Measurements from ENCODE around the gene ATAD2B. TPM values are rescaled to one million over a fixed set of nuclear protein-coding genes. Genes with fewer than 3 reads are reported as not detected.

ATAD2B gene
- total and polyA plus RNA-seq, 2 of the 8 experiments (the other 6 are each of a cell fraction or from before 2014, with no cell fraction given) = 3.4 to 16.1 TPM

GRCh38 chr2:23698721-23699579, 228.0 kb downstream of the ATAD2B start:
- ChIA-PET CTCF (ENCODE audit: partially characterized antibody) (interaction anchor here (1.1 to 1.2 kb wide), 4 partner anchors 8 to 76 kb away, joined by 3 to 5 read pairs (median 3); no protein-coding TSS in a partner anchor), POLR2A (ENCODE audit: partially characterized antibody) (interaction anchor here (0.6 to 0.9 kb wide), 2 partner anchors 8 to 53 kb away, joined by 4 read pairs; no protein-coding TSS in a partner anchor)
- H4K5ac ChIP-seq (ENCODE audit: insufficient read length, low read depth, low read length) = no peak overlapping the region
- no peak overlapping the region for H2BK15ac ChIP-seq (ENCODE audit: low read length)
- no peak overlapping the region for H3K4me2 ChIP-seq (ENCODE audit: insufficient read depth in 1 of 2, low read depth in 2 of 2, low read length in 2 of 2)
- peaks cover 0 to 2% of the 10 kb centered on the region in 2 experiments for H4K20me1 ChIP-seq (replicated peaks in 1 of 2; ENCODE audit: control insufficient read depth in 1 of 2, insufficient read depth in 2 of 2, low read length in 2 of 2)
- peaks cover 0 to 13% (median 4%) of the 10 kb centered on the region in 4 experiments; a peak in 5 of 7 replicates for H3K4me1 ChIP-seq (replicated peaks in 1 of 4; ENCODE audit: control insufficient read depth in 3 of 4, insufficient read depth in 4 of 4, low read length in 3 of 4)
- no peaks in the 10 kb centered on the region for H3K23me2 ChIP-seq (ENCODE audit: low read depth, low read length)
- H3K56ac ChIP-seq (replicated peaks; ENCODE audit: insufficient read length, low read depth, low read length) = no peak overlapping the region
- DNase-seq (ENCODE audit: low read depth in 1 of 2, low spot score in 2 of 2) = no peak
- no peaks in the 10 kb centered on the region for H3K36me3 ChIP-seq (ENCODE audit: control insufficient read depth in 2 of 4, insufficient read depth in 4 of 4, low read length in 3 of 4)
- no peaks in the 10 kb centered on the region; the same call in 1 of the 2 replicates for H3K79me1 ChIP-seq (ENCODE audit: low read depth, low read length)
- FAIRE-seq = no peak
- H3K79me2 ChIP-seq (ENCODE audit: control insufficient read depth in 1 of 2, insufficient read depth in 2 of 2, low read length in 2 of 2) = no peaks in the 10 kb centered on the region
- no peak overlapping the region for H2BK20ac ChIP-seq (ENCODE audit: low read length)
- H2BK5ac ChIP-seq (ENCODE audit: low read depth, low read length) = no peak overlapping the region
- H2BK120ac ChIP-seq (replicated peaks; ENCODE audit: low read depth, low read length) = no peak overlapping the region
- no peak overlapping the region for H2BK12ac ChIP-seq (ENCODE audit: low read depth, low read length)
- no peak overlapping the region for H4K91ac ChIP-seq (replicated peaks; ENCODE audit: insufficient read length, low read length)
- H3K14ac ChIP-seq (ENCODE audit: insufficient read length) = no peak overlapping the region
- no peak overlapping the region for H3K4ac ChIP-seq (replicated peaks; ENCODE audit: insufficient read length, low read depth, low read length)
- H3K27me3 ChIP-seq (replicated peaks in 1 of 4; ENCODE audit: control insufficient read depth in 3 of 4, extremely low read depth in 1 of 4, insufficient read depth in 3 of 4, low read length in 3 of 4) = no peaks in the 10 kb centered on the region
- no peak overlapping the region; the same call in 1 of the 2 replicates for H4K8ac ChIP-seq (ENCODE audit: extremely low read depth, insufficient read depth, low read length)
- H3K4me3 ChIP-seq (ENCODE audit: extremely low read depth in 1 of 4, insufficient read depth in 2 of 4, low read depth in 3 of 4, low read length in 4 of 4) = no peak overlapping the region
- H3K9ac ChIP-seq (replicated peaks in 1 of 4; ENCODE audit: extremely low read depth in 1 of 4, low read depth in 3 of 4, low read length in 3 of 4) = no peak overlapping the region
- no peak overlapping the region for H3K27ac ChIP-seq (ENCODE audit: low read depth, low read length)
- H3K23ac ChIP-seq (ENCODE audit: insufficient read length) = no peak overlapping the region
- 82% methylated on average over 17 of the region's 17 CpGs; no CpG with 5 or more reads in 1 of the 2 experiments for WGBS, 2 experiments (ENCODE audit: extremely low coverage in 1 of 2, insufficient coverage in 1 of 2, insufficient read length in 1 of 2, insufficient replicate concordance in 2 of 2, low coverage in 1 of 2, low lambda C conversion rate in 2 of 2, missing lambda C conversion rate in 1 of 2)
- H2AK5ac ChIP-seq (ENCODE audit: low read depth, low read length) = no peak overlapping the region
- H2AFZ ChIP-seq (ENCODE audit: low read length) = no peak overlapping the region
- H3K18ac ChIP-seq (ENCODE audit: extremely low read depth, low read length) = no peak overlapping the region
- 0 out of 4 replicates have a peak, but pooled peaks cover 0 to 2% of the 10 kb centered on the region in 2 experiments for H3K9me3 ChIP-seq (ENCODE audit: insufficient read depth in 2 of 2, low read depth in 1 of 2, low read length in 1 of 2)
- TF ChIP-seq KDM4A (IDR thresholded peaks at IDR 0.05; ENCODE audit: low read depth, low read length, severe bottlenecking) = no peak
- TF ChIP-seq ZNF274 (IDR thresholded peaks at IDR 0.05; ENCODE audit: borderline replicate concordance, extremely low read depth, low read length) = no peak

Data from H1 (cell line).